T-helper 17 cell (primary cell): Measurements from ENCODE around the gene KIAA1671. TPM values are rescaled to one million over a fixed set of nuclear protein-coding genes. Genes with fewer than 3 reads are reported as not detected.

Source experiments
- ATAC-seq: fragments of 150-1000 bp; cut with Tn5 transposase; 2 replicates; pipeline ENCODE4 v1.10.0; 2021; ENCODE audit warnings: mild to moderate bottlenecking, moderate library complexity
- DNase-seq, 3 donors: peaks; one replicate each; pipeline versions ENCODE4 v3.0.0 to v3.0.0-alpha.2; 2020 to 2021
- H3K9me3 ChIP-seq: one replicate; pipeline ENCODE4 v1.7.0; 2013; ENCODE audit warnings: low read length, mild to moderate bottlenecking; ENCODE audit not compliant: control insufficient read depth, poor library complexity, severe bottlenecking
- H3K27ac Mint-ChIP-seq: one replicate; pipeline ENCODE4 v1.8.0; 2022; ENCODE audit warnings: mild to moderate bottlenecking, moderate library complexity, mixed read lengths
- H3K27me3 Mint-ChIP-seq: one replicate; pipeline ENCODE4 v1.8.0; 2022; ENCODE audit warnings: mixed read lengths
- H3K36me3 Mint-ChIP-seq: one replicate; pipeline ENCODE4 v1.8.0; 2022; ENCODE audit warnings: low read depth, mixed read lengths
- H3K4me1 Mint-ChIP-seq: one replicate; pipeline ENCODE4 v1.8.0; 2022; ENCODE audit warnings: mild to moderate bottlenecking, mixed read lengths
- H3K4me3 Mint-ChIP-seq: one replicate; pipeline ENCODE4 v1.8.0; 2022; ENCODE audit warnings: mild to moderate bottlenecking, moderate library complexity, mixed read lengths
- total RNA-seq, 4 donors: library from RNA in 2 of 4; stranded (reverse) in 2 of 4; gene quantifications; one replicate each; pipeline ENCODE4 v1.2.3 and lab custom pipeline; 2022 to 2026

Gene KIAA1671
- total RNA-seq, 2 donors from 2014 or later = 1.4 to 3.2 TPM

GRCh38 chr22:25016311-25016710 lies 63.8 kb downstream of the KIAA1671 start:
- peaks cover 4% of the 10 kb centered on the region for H3K4me1 Mint-ChIP-seq
- H3K27ac Mint-ChIP-seq = no peak overlapping the region

GRCh38 chr22:25018009-25018408 lies 65.5 kb downstream of the KIAA1671 start:
- no peak overlapping the region for H3K4me3 Mint-ChIP-seq
- H3K9me3 ChIP-seq = no peaks in the 10 kb centered on the region
- DNase-seq = no peak
- no peak for ATAC-seq
- H3K27me3 Mint-ChIP-seq = peaks cover 47% of the 10 kb centered on the region
- H3K27ac Mint-ChIP-seq = no peak overlapping the region
- peaks cover 3% of the 10 kb centered on the region for H3K36me3 Mint-ChIP-seq
- peaks cover 4% of the 10 kb centered on the region for H3K4me1 Mint-ChIP-seq

More at GRCh38 chr22:25016311-25016710, 63.8 kb downstream of the KIAA1671 start:
- no peak for ATAC-seq
- H3K27me3 Mint-ChIP-seq = peaks cover 38% of the 10 kb centered on the region
- no peak for DNase-seq
- H3K36me3 Mint-ChIP-seq = peaks cover 3% of the 10 kb centered on the region
- H3K4me3 Mint-ChIP-seq = no peak overlapping the region
- no peaks in the 10 kb centered on the region for H3K9me3 ChIP-seq

GRCh38 chr22:25019427-25020184 lies 67.1 kb downstream of the KIAA1671 start:
- H3K4me3 Mint-ChIP-seq = no peak overlapping the region
- peaks cover 39% of the 10 kb centered on the region for H3K27me3 Mint-ChIP-seq
- DNase-seq = no peak
- ATAC-seq = no peak
- H3K27ac Mint-ChIP-seq = no peak overlapping the region
- H3K36me3 Mint-ChIP-seq = peaks cover 3% of the 10 kb centered on the region
- H3K9me3 ChIP-seq = no peaks in the 10 kb centered on the region
- H3K4me1 Mint-ChIP-seq = peaks cover 7% of the 10 kb centered on the region

GRCh38 chr22:25021409-25021808 lies 68.9 kb downstream of the KIAA1671 start:
- no peak for ATAC-seq
- H3K27ac Mint-ChIP-seq = no peak overlapping the region

DNA sequence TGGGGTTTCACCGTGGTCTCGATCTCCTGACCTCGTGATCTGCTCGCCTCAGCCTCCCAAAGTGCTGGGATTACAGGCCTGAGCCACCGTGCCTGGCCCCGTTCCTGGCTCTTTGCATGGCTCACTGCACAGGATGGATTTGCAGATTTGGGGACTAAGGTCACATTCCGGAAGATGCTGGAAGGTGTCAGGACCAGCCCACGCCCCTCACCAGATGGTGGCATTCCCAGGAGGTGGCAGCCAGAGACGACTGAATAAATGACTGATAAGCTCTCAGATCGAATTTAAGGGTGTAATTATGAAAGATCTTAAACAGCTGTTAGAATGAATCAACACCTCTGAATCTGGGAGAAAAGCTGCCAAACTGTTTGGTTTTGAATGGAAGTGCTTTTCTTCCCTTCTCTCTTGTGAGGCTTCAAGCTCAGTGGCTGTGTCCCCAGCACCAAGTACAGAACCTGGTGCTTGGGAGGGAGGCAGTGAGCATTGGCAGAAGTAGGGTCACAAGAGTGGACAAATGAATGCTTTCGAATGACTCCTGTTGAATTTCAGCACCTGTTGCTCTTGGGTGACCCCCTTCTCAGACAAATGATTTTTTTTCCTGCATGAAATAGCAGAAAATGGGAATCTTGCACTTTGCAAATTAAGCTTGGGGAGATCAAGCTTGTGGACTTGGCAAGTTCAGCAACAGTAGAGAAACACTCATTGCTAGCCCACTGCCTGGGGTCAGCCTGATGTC lies 69.6 kb downstream of the KIAA1671 start:
- no peak overlapping the region for H3K4me3 Mint-ChIP-seq
- DNase-seq (no peak), ATAC-seq (no peak)
- no peak overlapping the region for H3K27ac Mint-ChIP-seq
- H3K36me3 Mint-ChIP-seq = peaks cover 3% of the 10 kb centered on the region
- peaks cover 19% of the 10 kb centered on the region for H3K4me1 Mint-ChIP-seq
- H3K9me3 ChIP-seq = no peaks in the 10 kb centered on the region
- H3K27me3 Mint-ChIP-seq = peaks cover 34% of the 10 kb centered on the region

More at GRCh38 chr22:25021409-25021808, 68.9 kb downstream of the KIAA1671 start:
- DNase-seq = no peak
- Mint-ChIP-seq H3K27me3 (peaks cover 38% of the 10 kb centered on the region), H3K36me3 (peaks cover 3% of the 10 kb centered on the region), H3K4me3 (no peak overlapping the region), H3K4me1 (peaks cover 11% of the 10 kb centered on the region)
- H3K9me3 ChIP-seq = no peaks in the 10 kb centered on the region

DNA sequence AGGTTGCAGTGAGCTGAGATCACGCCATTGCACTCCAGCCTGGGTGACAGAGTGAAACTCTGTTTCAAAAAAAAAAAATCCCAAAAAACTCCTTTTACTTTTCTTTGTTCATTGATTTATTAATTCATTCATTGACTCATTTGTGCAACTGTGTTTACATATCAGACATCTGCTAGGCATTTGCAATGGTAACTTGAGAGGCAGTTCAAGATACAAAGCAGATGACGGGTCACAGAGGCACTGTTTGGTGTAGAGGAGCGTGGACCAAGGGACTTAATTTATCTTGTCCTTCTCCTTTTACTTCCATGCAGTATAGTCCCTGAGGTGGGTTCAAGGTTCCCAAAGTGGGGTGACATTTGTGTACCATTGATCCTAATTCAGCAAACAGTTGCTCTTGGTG lies 71.4 kb downstream of the KIAA1671 start:
- Mint-ChIP-seq H3K4me1 (peaks cover 23% of the 10 kb centered on the region), H3K4me3 (no peak overlapping the region), H3K36me3 (peaks cover 3% of the 10 kb centered on the region), H3K27me3 (peaks cover 34% of the 10 kb centered on the region), H3K27ac (no peak overlapping the region)
- ATAC-seq = no peak
- DNase-seq = no peak
- H3K9me3 ChIP-seq = no peaks in the 10 kb centered on the region

DNA sequence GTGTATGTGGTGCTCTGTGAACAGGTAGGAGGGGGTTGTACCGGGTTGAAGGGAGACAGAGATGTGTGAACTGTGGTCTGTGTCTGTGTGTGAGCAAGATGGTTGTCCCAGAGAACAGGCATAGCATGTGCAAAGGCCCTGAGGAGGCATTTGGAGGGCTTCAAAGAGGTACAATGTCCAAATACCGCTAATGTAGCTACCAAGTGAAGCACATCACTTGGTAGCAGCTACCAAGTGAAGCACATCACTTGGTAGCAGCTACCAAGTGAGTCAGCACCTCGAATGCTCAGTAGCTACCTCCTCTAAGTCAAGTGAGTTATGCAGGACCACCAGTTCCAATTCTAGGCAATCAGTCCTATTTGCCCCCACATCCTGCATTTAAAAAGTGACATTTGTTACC lies 72.4 kb downstream of the KIAA1671 start:
- H3K4me1 Mint-ChIP-seq = peaks cover 23% of the 10 kb centered on the region
- H3K9me3 ChIP-seq = no peaks in the 10 kb centered on the region
- peaks cover 3% of the 10 kb centered on the region for H3K36me3 Mint-ChIP-seq
- no peak for DNase-seq
- peak overlapping the region; percentile 54 for H3K27ac Mint-ChIP-seq
- ATAC-seq = no peak
- H3K27me3 Mint-ChIP-seq = peaks cover 34% of the 10 kb centered on the region
- H3K4me3 Mint-ChIP-seq = peak overlapping the region; percentile 33

GRCh38 chr22:25025491-25026400 lies 73.2 kb downstream of the KIAA1671 start:
- H3K9me3 ChIP-seq = no peaks in the 10 kb centered on the region
- Mint-ChIP-seq H3K4me3 (peak overlapping the region; percentile 60), H3K4me1 (peaks cover 19% of the 10 kb centered on the region), H3K27me3 (peaks cover 26% of the 10 kb centered on the region), H3K36me3 (peaks cover under 1% of the 10 kb centered on the region), H3K27ac (peak overlapping the region; percentile 54)
- ATAC-seq (no peak), DNase-seq (no peak)

DNA sequence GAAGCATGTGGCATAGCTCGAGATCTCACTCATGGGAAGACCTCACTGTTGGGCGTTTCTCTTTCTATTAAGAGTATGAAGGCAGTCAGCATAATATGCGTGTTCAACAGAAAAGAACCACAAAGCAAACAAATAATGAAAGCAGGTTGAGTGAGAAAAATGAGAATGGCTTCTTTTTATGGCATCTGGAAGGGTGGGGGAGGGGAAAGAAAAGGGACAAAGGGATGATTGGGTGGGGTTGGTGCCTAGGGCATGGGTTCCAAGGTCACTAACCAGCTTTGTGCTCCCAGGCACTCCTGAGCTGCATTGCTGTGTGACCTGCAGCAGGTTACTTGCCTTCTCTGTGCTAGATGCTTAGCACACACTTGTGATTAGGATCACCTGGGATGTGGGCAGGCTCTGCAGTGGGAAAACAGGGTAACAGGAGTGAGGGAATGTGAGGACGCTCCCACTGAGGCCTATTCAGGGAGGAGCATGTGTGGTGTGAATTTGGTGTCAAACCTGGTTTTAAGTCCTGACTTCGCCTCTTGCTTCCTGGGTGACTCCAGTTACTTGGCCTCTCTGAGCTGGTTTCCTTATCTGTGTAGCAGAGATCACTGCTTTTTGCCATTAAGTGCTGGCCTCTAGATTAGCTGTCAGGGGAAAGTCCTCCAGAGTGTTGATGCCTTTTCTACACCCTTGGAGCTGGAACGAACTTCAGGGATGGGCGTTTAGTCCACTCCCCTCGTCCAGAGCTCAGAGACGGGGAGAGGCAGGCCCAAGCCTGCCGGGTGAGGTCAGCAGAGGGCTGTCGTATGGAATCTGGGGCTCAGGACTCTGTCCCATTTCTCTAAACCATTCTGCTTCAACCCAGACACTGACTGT lies 74.8 kb downstream of the KIAA1671 start:
- H3K9me3 ChIP-seq = no peaks in the 10 kb centered on the region
- no peak for DNase-seq
- no peak for ATAC-seq
- Mint-ChIP-seq H3K36me3 (no peaks in the 10 kb centered on the region), H3K27ac (peak overlapping the region; percentile 54), H3K4me1 (peaks cover 19% of the 10 kb centered on the region), H3K27me3 (peaks cover 11% of the 10 kb centered on the region), H3K4me3 (peak overlapping the region; percentile 60)

GRCh38 chr22:25027959-25028840 lies 75.7 kb downstream of the KIAA1671 start:
- Mint-ChIP-seq H3K4me3 (no peak overlapping the region), H3K27ac (no peak overlapping the region), H3K36me3 (no peaks in the 10 kb centered on the region), H3K4me1 (peaks cover 19% of the 10 kb centered on the region), H3K27me3 (peaks cover 6% of the 10 kb centered on the region)
- no peaks in the 10 kb centered on the region for H3K9me3 ChIP-seq
- no peak for DNase-seq
- no peak for ATAC-seq

- no peaks in the 10 kb centered on the region for H3K9me3 ChIP-seq
- DNase-seq (no peak), ATAC-seq (no peak)
- H3K27me3 Mint-ChIP-seq = peaks cover 6% of the 10 kb centered on the region
- H3K4me3 Mint-ChIP-seq = no peak overlapping the region
- peaks cover 19% of the 10 kb centered on the region for H3K4me1 Mint-ChIP-seq
- H3K27ac Mint-ChIP-seq = no peak overlapping the region
- H3K36me3 Mint-ChIP-seq = no peaks in the 10 kb centered on the region
Measured at GRCh38 chr22:25028841-25029141, 76.3 kb downstream of the KIAA1671 start.

DNA sequence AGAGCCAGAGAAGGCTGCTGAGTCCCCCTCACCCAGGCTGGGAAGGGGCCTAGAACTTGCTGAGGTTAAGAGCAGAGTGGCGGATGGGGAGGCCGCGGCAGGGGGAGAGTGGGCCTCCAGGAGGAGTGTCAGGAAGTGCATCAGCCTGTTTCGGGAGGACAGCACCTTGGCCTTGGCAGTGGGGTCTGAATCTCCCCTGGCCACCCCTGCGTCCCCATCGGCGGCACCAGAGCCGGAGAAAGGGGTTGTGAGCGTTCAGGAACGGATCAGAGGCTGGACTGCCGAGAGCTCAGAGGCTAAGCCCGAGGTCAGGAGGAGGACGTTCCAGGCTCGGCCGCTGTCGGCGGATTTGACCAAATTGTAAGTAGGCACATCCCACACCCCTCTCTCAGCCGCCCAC lies 76.7 kb downstream of the KIAA1671 start:
- Mint-ChIP-seq H3K36me3 (no peaks in the 10 kb centered on the region), H3K27me3 (peaks cover 6% of the 10 kb centered on the region), H3K27ac (no peak overlapping the region), H3K4me3 (no peak overlapping the region), H3K4me1 (peaks cover 16% of the 10 kb centered on the region)
- DNase-seq (no peak), ATAC-seq (no peak)
- H3K9me3 ChIP-seq = no peaks in the 10 kb centered on the region
